GM19463 (cell line): ENCODE data around the gene FKBP1C.
"Not testable (repeated sequence)": the region's sequence is repeated elsewhere in the genome, so short reads cannot be mapped to it uniquely, and the experiment has no call there.

Source experiments
- ATAC-seq: cut with Tn5 transposase; IDR thresholded peaks from one replicate; pipeline ENCODE4 v1.9.1; 2021; ENCODE audit warnings: mild to moderate bottlenecking, moderate library complexity; ENCODE audit not compliant: unreplicated experiment

Gene FKBP1C

DNA sequence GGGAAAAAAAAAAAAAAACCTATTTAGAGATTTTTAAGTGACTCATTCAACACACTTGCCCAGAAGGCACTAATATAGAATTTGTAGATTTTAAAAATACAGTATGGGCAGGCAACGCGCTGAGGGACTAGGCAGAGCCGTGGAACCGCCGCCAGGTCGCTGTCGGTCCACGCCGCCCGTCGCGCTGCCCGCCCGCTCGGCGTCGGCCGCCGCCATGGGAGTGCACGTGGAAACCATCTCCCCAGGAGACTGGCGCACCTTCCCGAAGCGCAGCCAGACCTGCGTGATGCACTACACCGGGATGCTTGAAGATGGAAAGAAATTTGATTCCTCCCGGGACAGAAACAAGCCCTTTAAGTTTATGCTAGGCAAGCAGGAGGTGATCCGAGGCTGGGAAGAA, at the start of gene FKBP1C:
TSS of gene FKBP1C (plus strand) at position 127 of the 400 bp plus-strand sequence.
- ATAC-seq = not testable (repeated sequence)

DNA sequence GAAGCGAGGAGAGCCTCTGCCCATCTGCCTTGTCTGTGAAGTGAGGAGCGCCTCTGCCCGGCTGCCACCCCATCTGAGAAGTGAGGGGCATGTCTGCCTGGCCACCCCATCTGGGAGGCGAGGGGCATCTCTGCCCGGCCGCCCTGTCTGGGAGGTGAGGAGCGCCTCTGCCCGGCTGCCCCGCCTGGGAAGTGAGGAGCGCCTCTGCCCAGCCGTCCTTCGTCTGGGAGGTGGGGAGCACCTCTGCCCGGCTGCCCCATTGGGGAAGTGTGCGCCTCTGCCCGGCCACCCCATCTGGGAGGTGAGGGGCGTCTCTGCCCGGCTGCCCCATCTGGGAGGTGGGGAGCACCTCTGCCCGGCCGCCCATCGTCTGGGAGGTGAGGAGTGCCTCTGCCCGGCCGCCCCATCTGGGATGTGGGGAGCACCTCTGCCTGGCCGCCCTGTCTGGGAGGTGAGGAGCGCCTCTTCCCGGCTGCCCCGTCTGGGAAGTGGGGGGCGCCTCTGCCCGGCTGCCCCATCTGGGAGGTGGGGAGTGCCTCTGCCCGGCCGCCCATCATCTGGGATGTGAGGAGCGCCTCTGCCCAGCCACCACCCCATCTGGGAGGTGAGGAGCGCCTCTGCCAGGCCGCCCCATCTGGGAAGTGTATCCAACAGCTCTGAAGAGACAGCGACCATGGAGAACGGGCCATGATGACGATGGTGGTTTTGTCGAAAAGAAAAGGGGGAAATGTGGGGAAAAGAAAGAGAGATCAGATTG, 47.0 kb upstream of the FKBP1C start:
- ATAC-seq = not testable (repeated sequence)

- no peak for ATAC-seq
These were observed 37.1 kb upstream of the FKBP1C start for GRCh38 chr6:63174173-63174572.

DNA sequence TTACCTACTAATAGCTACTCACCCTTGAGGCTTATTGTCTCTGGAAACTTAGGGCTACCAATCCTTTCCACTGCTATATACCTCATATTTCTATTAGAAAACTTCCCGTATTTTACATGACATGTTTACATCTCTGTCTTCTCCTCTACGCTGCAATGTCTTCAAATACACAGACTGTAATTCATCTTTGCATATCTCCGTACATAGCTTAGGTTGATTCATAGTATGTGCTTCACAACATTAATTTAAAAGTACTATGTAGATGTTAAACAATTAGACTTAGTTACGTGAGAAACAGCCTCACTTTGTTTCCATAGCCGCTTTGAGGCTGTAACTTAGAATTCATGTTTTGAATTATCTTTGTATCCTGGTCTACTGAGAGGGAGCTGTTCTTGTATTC, 35.1 kb upstream of the FKBP1C start:
- no peak for ATAC-seq

DNA sequence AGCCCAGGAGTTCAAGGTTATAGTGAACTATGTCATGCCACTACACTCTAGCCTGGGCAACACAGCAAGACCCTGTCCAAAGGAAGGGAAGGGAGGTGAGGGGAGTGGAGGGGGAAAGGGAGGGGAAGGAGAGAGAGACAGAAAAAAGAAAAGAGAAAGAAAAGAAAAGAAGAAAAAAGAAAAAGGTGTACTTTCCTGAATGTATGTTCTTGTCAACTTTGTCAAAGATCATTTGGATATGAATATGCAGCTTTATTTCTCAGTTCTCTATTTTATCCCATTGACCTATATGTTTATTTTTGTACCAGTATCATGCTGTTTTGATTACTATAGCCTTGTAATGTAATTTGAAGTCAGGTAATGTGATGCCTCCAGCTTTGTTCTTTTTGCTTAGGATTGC, 30.9 kb upstream of the FKBP1C start:
- ATAC-seq = no peak

DNA sequence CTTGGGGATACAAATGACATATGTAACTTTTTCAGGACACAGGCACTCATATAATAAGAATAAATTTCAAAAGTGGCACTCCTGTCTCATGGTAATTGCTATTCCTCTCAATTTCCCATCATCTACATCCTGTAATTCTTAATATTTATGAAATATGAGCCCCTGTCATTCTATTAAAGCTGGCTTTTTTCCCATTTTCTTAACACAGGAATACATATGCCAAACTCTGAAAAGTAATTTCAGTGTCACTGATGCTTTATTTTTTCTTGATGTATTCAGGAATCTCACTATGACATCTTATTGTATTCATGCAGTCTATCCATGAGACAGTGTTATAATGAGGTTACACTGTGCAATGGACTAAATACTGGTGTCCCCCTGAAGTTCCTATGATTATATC, 24.3 kb upstream of the FKBP1C start:
- ATAC-seq = no peak

DNA sequence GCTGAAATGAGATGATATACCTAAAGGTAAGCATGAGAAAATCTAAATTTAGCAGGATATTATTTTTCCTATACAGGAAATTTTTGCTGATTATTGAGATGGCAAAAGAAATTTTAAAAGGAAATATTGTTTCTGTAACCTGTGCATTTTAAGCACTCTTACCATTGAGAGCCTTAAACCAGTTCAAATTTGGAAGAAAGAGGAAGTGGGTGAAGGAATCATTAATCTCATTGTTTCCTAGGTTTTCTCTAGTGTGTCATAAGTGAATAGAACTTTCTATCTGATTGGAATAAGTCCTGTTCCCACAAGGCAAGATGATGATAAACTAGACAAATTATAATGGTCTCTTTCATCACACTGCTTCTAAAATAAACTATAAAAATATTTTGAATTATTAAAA, 22.4 kb upstream of the FKBP1C start:
- ATAC-seq = no peak

GRCh38 chr6:63193324-63193723, 17.9 kb upstream of the FKBP1C start:
- ATAC-seq = no peak

GRCh38 chr6:63197741-63198140, 13.5 kb upstream of the FKBP1C start:
- no peak for ATAC-seq

GRCh38 chr6:63213325-63213724, 2.1 kb downstream of the FKBP1C start:
- no peak for ATAC-seq

GRCh38 chr6:63214816-63215215, 3.5 kb downstream of the FKBP1C start:
- ATAC-seq = no peak

GRCh38 chr6:63224179-63224578, 12.9 kb downstream of the FKBP1C start:
- no peak for ATAC-seq

DNA sequence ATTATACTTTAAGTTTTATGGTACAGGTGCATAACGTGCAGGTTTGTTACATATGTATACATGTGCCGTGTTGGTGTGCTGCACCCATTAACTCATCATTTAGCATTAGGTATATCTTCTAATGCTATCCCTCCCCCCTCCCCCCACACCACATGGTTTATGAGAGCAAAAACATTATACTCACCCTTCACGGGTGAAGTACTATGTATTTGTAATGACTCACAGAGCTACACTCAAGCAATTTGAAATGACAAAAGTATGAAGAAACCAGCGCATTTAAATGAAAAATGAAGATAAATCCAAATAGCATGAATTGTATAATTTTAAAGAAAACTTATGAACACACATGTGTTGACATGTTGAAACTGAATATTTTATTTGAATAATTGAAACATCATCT, 14.7 kb downstream of the FKBP1C start:
- not testable (repeated sequence) for ATAC-seq

- not testable (repeated sequence) for ATAC-seq
These were observed 16.9 kb downstream of the FKBP1C start for GRCh38 chr6:63227928-63228894.

DNA sequence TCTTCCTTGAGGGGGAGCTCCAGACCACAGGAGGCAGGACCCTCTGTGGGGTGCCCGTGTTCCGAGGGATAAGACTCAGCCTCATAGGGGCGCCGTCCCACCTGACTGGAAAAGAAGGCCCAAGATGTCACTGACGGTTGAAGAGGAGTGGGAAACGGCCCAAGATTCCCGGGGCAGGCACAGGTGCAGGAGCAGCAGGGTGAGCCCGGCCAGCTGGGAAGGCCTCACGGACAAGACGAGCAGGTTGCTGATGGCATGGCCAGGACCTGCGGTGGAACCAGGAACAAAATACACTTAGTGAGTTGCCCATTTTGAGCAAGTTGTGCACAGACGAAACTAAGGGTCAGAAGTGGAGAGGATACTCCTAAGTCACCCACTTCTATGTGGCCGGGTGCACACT, 18.8 kb downstream of the FKBP1C start:
- ATAC-seq = not testable (repeated sequence)

DNA sequence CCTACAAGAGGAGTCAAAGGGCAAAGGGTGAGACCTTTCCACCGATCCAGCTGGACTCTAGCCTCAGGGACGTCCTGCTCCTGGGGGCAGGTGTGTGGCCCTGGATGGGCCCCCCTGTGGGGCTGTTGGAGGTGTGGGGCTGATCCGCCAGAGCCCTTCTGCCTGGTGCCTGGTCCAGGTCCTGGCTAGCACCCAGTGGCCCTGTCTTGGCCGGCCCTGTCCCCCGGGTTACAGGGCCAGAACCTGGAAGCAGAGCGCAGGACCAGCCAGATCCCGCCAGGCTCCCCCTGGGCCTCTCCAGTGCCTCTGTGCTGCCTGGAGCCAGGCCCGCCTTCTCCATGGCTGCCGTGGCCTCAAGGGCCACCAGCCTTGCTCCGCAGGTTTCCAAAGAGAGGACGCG, 19.2 kb downstream of the FKBP1C start:
- not testable (repeated sequence) for ATAC-seq

DNA sequence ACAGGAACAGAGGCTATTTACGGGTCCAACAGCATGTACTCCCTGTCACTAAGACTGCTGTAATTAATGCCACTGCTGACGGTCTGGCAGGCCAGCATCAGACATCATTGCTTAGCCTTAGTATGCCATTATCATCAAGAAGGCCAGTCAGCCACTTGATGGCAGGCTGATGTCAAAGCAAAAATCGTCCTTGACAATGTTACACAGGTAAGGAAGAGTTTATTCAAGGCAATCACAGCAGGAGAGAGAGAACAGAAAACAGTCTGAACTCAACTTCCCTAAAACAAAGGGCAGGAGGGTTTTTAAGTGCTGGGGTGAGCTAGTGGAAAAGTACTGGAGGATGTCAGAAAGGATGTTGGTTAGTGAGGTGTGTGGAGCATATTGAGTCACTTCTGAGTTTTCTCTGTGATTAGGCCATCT, 25.1 kb downstream of the FKBP1C start:
- peak; percentile 95 for ATAC-seq

GRCh38 chr6:63245420-63245819, 34.2 kb downstream of the FKBP1C start:
- ATAC-seq = no peak

- no peak for ATAC-seq
These were observed 34.6 kb downstream of the FKBP1C start for GRCh38 chr6:63245909-63246308.

DNA sequence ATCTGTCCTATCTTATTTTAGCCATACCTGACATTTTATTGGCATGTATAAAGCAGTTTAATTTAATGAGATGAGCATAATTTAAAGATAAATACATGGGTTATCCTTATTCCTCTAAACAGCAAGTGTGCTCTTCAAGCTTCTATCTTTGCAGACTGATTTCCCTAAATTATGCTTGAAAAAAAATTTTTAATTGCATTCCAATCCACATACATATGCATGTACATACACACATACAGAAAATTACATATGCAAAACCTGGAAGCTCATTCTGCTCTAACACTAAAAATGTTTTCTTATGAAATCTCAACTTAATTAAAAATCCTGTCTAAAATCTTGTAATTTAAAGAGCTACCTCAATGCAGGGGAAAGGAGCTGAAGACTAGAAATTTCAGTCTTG, 35.3 kb downstream of the FKBP1C start:
- ATAC-seq = no peak

- no peak for ATAC-seq
These were observed 38.7 kb downstream of the FKBP1C start for GRCh38 chr6:63249875-63250482.
